Measurements from ENCODE around the gene SELENOO.
"Not testable (repeated sequence)": the region's sequence is repeated elsewhere in the genome, so short reads cannot be mapped to it uniquely, and the experiment has no call there.

The SELENOO gene

GRCh38 chr22:50200461-50201190 is at the start of gene SELENOO:
SELENOO (plus strand) TSS chr22:50201011; CDS start chr22:50201037, 26 bp downstream.
- DNase-seq (ENCODE audit: low read depth in 4 of 4, low spot score in 1 of 4): peak; percentile 84 to 92 (median 85)

GRCh38 chr22:50151571-50152537 is 49.0 kb upstream of the SELENOO start:
- DNase-seq (ENCODE audit: low read depth in 4 of 4, low spot score in 1 of 4): no peak

GRCh38 chr22:50153056-50153755 is 47.6 kb upstream of the SELENOO start:
- DNase-seq (ENCODE audit: low read depth in 4 of 4, low spot score in 1 of 4): no peak

- DNase-seq (ENCODE audit: low read depth in 4 of 4, low spot score in 1 of 4): no peak
Observed at GRCh38 chr22:50153756-50154140, 47.1 kb upstream of the SELENOO start.

GRCh38 chr22:50157709-50158375 is 43.0 kb upstream of the SELENOO start:
- no peak for DNase-seq (ENCODE audit: low read depth in 4 of 4, low spot score in 1 of 4)

- DNase-seq (ENCODE audit: low read depth in 4 of 4, low spot score in 1 of 4): no peak
Observed at GRCh38 chr22:50160947-50161346, 39.9 kb upstream of the SELENOO start.

- DNase-seq (ENCODE audit: low read depth in 4 of 4, low spot score in 1 of 4): no peak
Observed at GRCh38 chr22:50161508-50162390, 39.1 kb upstream of the SELENOO start.

GRCh38 chr22:50162391-50162956 is 38.3 kb upstream of the SELENOO start:
- no peak for DNase-seq (ENCODE audit: low read depth in 4 of 4, low spot score in 1 of 4)

GRCh38 chr22:50165436-50166123 is 35.2 kb upstream of the SELENOO start:
- DNase-seq (ENCODE audit: low read depth in 4 of 4, low spot score in 1 of 4): no peak

- no peak for DNase-seq (ENCODE audit: low read depth in 4 of 4, low spot score in 1 of 4)
Observed at GRCh38 chr22:50167689-50168489, 32.9 kb upstream of the SELENOO start.

GRCh38 chr22:50168490-50169180 is 32.2 kb upstream of the SELENOO start:
- DNase-seq (ENCODE audit: low read depth in 4 of 4, low spot score in 1 of 4): not testable (repeated sequence)

GRCh38 chr22:50169181-50169759 is 31.5 kb upstream of the SELENOO start:
- DNase-seq (ENCODE audit: low read depth in 4 of 4, low spot score in 1 of 4): no peak

GRCh38 chr22:50169774-50170341 is 31.0 kb upstream of the SELENOO start:
- DNase-seq (ENCODE audit: low read depth in 4 of 4, low spot score in 1 of 4): peak in 1 of 4 experiments; percentile 55

GRCh38 chr22:50170453-50171318 is 30.1 kb upstream of the SELENOO start, which contains the start of gene PANX2:
PANX2 (plus strand) TSS chr22:50170731; CDS start chr22:50170731, 0 bp downstream.
- no peak for DNase-seq (ENCODE audit: low read depth in 4 of 4, low spot score in 1 of 4)

- DNase-seq (ENCODE audit: low read depth in 4 of 4, low spot score in 1 of 4): no peak
Observed at GRCh38 chr22:50171319-50171964, 29.4 kb upstream of the SELENOO start.

All from stimulated activated CD4-positive, alpha-beta T cell treated with anti-CD3 and anti-CD28 coated beads, Interleukin-1b, Interleukin-23, amount 100 ng/mL, for 24 hours (primary cell).